Sigmoid colon (tissue), 7 donors: Measurements from ENCODE around the gene TP53I11. TPM values are rescaled to one million over a fixed set of nuclear protein-coding genes. Genes with fewer than 3 reads are reported as not detected.

Experiments
- DNase-seq: peaks from one replicate; pipeline ENCODE4 v3.0.0-alpha.2; 2019
- H3K27ac ChIP-seq, 4 donors: fragments of 200-600 bp; sonication (generic); one replicate each; pipeline ENCODE4 v1.5.1; 2016 to 2019; ENCODE audit warnings: mild to moderate bottlenecking in 1 of 4
- H3K27me3 ChIP-seq, 3 donors: fragments of 200-600 bp; sonication (generic); one replicate each; pipeline ENCODE4 v1.5.1; 2019; ENCODE audit warnings: mild to moderate bottlenecking in 1 of 3
- H3K36me3 ChIP-seq, 4 donors: fragments of 200-600 bp; sonication (generic); one replicate each; pipeline ENCODE4 v1.5.1; 2016 to 2019
- H3K4me1 ChIP-seq, 4 donors: fragments of 200-600 bp; sonication (generic); one replicate each; pipeline ENCODE4 v1.5.1; 2017 to 2019
- H3K4me3 ChIP-seq, 4 donors: fragments of 200-600 bp; sonication (generic); one replicate each; pipeline ENCODE4 v1.5.1; 2017 to 2019; ENCODE audit warnings: mild to moderate bottlenecking in 2 of 4, moderate library complexity in 1 of 4
- H3K9me3 ChIP-seq, 4 donors: fragments of 200-600 bp in 3 of 4; sonication (generic) in 3 of 4; one replicate each; pipeline versions ENCODE4 v1.5.1 to v1.6.1; 2013 to 2019
- EP300 ChIP-seq, 4 donors: sonication (generic); formaldehyde crosslinking; IDR thresholded peaks; one replicate each; pipeline ENCODE4 v1.6.1; 2017; ENCODE audit warnings: antibody characterized with exemption in 4 of 4
- POLR2A ChIP-seq, 2 donors: fragments of 450-650 bp; IDR thresholded peaks; one replicate each; pipeline ENCODE4 v1.6.1; 2016; ENCODE audit warnings: antibody characterized with exemption in 2 of 2, mild to moderate bottlenecking in 2 of 2, moderate library complexity in 2 of 2
- POLR2AphosphoS5 ChIP-seq, 4 donors: sonication (generic); formaldehyde crosslinking; IDR thresholded peaks; one replicate each; pipeline ENCODE4 v1.6.1; 2017; ENCODE audit warnings: antibody characterized with exemption in 4 of 4
- WGBS, 2 donors: extraction: QIAGEN DNeasy Blood & Tissue Kit; methylation state at CpG; one replicate each; pipeline ENCODE4 v1.1.7; 2013; 5-methylcytosine and 5-hydroxymethylcytosine counted together
- intact Hi-C: fragments of 100-400 bp; cut with DNase I; formaldehyde crosslinking; loops from one replicate; pipeline ENCODE4 v1.15.1; 2023
- polyA plus RNA-seq, 3 donors: library from polyadenylated mRNA; stranded (reverse); fragments of 200-250 nt; gene quantifications; one replicate each; pipeline ENCODE4 v1.2.3, GENCODE V29; 2013
- total RNA-seq, 4 donors: library from RNA; depleted of rRNA; stranded (reverse); fragments of >200 nt; gene quantifications; one replicate each; pipeline ENCODE4 v1.1.0, GENCODE V29; 2016
- TF ChIP-seq, protein P1 (sequence below), 4 experiments: fragments of 450-650 bp in 3 of 4; fragments of 200-600 bp in 1 of 4; IDR thresholded peaks; one replicate each; pipeline ENCODE4 v1.5.1; 2016 to 2019; ENCODE audit warnings: antibody characterized with exemption in 4 of 4, mild to moderate bottlenecking in 3 of 4, moderate library complexity in 2 of 4
- donor health status: healthy with polysubstance abuse.
- donor health status: Bipolar disorder and iron deficiency.
- donor health status: healthy.

The TP53I11 gene
- total and polyA plus RNA-seq, 7 donors = 12.0 to 67.0 (median 17.9) TPM

DNA sequence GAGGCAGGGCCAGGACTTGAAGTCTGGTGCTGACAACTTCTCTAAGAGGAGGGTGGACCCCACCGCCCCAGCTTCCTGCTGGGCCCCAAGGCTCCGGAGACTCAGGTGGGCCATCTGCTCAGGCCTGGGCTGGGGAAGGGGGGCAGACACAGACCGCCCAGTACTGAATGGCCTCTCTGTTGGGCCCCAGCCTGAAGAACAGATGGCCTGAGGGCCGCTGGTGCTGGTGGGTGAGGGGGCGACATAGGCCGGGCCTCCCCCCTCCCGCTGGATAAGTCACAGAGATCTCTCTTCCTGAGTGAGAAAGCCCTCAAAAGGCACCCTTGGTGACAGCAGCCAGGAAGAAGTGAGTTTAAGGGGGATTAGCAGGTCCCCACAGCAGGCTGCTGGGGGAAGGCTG, 12.5 kb upstream of the TP53I11 start:
- DNase-seq = no peak
- 81 to 96% methylated on average over 7 of the region's 7 CpGs for WGBS, 2 donors
- H3K27me3 ChIP-seq = no peaks in the 10 kb centered on the region
- no peaks in the 10 kb centered on the region for H3K36me3 ChIP-seq
- H3K4me1 ChIP-seq = peaks cover 0 to 8% (median 3%) of the 10 kb centered on the region in 4 donors
- H3K27ac ChIP-seq = no peak overlapping the region
- H3K9me3 ChIP-seq = no peaks in the 10 kb centered on the region
- no peak overlapping the region for H3K4me3 ChIP-seq
- intact Hi-C loops = no loop called here
- TF ChIP-seq POLR2AphosphoS5 (IDR thresholded peaks at IDR 0.05) (no peak), EP300 (IDR thresholded peaks at IDR 0.05) (no peak), POLR2A (IDR thresholded peaks at IDR 0.05) (no peak)
- TF ChIP-seq, protein P1, sequence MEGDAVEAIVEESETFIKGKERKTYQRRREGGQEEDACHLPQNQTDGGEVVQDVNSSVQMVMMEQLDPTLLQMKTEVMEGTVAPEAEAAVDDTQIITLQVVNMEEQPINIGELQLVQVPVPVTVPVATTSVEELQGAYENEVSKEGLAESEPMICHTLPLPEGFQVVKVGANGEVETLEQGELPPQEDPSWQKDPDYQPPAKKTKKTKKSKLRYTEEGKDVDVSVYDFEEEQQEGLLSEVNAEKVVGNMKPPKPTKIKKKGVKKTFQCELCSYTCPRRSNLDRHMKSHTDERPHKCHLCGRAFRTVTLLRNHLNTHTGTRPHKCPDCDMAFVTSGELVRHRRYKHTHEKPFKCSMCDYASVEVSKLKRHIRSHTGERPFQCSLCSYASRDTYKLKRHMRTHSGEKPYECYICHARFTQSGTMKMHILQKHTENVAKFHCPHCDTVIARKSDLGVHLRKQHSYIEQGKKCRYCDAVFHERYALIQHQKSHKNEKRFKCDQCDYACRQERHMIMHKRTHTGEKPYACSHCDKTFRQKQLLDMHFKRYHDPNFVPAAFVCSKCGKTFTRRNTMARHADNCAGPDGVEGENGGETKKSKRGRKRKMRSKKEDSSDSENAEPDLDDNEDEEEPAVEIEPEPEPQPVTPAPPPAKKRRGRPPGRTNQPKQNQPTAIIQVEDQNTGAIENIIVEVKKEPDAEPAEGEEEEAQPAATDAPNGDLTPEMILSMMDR (IDR thresholded peaks at IDR 0.05) = no peak

DNA sequence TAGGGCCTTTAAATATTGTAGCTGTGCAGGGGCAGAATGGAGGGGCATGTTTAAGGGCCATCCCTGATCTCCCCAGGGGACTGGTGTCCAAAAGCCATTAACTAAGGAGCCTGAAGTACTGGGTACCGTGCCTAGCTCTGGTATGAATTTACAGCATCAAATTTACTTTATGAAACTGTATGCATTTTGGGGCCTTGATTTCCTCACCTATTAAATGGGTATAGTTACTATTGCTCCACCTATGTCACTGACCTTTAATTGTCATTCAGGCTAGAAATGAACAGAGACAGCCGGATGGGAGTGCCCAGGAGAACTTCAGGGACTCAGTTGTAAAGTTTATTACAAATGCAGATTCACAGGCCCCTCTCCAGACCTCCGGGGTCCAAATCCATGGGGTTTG, 11.8 kb upstream of the TP53I11 start:
- Histone ChIP-seq H3K36me3 (no peaks in the 10 kb centered on the region), H3K27me3 (no peaks in the 10 kb centered on the region)

DNA sequence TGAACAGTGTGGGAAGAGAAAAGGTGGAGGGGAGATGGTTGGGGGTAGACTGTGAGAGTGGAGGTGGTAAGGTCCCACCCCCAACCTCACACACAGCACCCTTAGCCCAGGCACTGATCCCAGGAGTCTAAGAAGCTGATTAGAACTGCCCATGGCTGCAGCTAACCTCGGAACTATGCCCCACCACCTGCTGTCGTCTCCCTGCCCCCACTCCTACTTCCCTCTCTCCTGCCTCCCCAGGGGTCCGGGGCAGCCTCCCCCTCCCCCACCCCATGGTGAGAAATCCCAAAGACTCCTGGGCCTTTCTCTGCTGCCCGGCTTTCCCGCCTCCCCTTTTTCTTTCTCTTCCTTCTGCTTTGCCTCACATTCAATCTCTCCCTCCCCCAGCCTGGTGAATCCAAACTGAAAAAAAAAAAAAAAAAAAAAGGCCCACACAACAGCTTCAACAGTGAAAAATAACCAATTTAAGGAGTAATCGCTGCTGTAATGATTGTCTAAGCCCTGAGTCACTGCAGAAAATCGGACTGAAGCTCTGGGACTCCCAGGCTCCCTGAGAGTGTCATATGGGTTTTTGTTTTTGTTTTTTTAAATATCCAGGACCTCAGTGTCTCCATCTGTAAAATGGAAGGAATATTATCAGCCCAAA, 9.6 kb upstream of the TP53I11 start:
- 57 to 60% methylated on average over 7 of the region's 7 CpGs for WGBS, 2 donors

More for the DNA sequence above, 11.8 kb upstream of the TP53I11 start:
- no peak overlapping the region for H3K4me3 ChIP-seq
- H3K4me1 ChIP-seq = peaks cover 0 to 8% (median 3%) of the 10 kb centered on the region in 4 donors
- intact Hi-C loops = no loop called here
- H3K9me3 ChIP-seq = no peaks in the 10 kb centered on the region
- TF ChIP-seq POLR2A (IDR thresholded peaks at IDR 0.05) (no peak), POLR2AphosphoS5 (IDR thresholded peaks at IDR 0.05) (no peak), EP300 (IDR thresholded peaks at IDR 0.05) (no peak)
- TF ChIP-seq, protein P1 (IDR thresholded peaks at IDR 0.05) = no peak
- WGBS, 2 donors = 86 to 88% methylated on average over 3 of the region's 3 CpGs
- DNase-seq = no peak
- H3K27ac ChIP-seq = no peak overlapping the region

DNA sequence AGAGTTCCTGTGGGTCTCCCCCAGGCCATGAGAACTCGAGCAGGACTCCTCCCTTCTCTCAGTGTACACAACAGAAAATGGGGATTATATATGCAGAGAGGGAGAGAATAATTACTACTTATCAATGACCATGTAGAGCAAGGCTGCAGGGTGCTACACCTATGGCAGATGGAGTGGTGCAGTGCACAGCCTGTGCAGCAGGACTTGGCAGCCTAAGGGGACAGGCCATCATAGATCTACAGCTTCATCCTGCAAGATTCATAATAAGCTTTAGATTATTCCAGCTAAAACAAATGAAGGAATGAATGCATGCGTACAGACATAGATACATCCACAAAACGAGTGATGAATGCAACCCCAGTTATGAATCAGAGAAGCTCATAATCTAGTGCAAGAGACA, 8.4 kb upstream of the TP53I11 start:
- WGBS, 2 donors = 66 to 87% methylated on average over 3 of the region's 3 CpGs
- no peaks in the 10 kb centered on the region for H3K36me3 ChIP-seq
- H3K27me3 ChIP-seq = peaks cover 0 to 15% (median 0%) of the 10 kb centered on the region in 3 donors
- H3K4me1 ChIP-seq = peaks cover 0 to 11% (median 4%) of the 10 kb centered on the region in 4 donors
- no peak for DNase-seq
- H3K27ac ChIP-seq = no peak overlapping the region
- H3K4me3 ChIP-seq = no peak overlapping the region
- TF ChIP-seq POLR2A (IDR thresholded peaks at IDR 0.05) (no peak), EP300 (IDR thresholded peaks at IDR 0.05) (no peak), POLR2AphosphoS5 (IDR thresholded peaks at IDR 0.05) (no peak)
- TF ChIP-seq, protein P1 (IDR thresholded peaks at IDR 0.05) = no peak
- intact Hi-C loops = no loop called here
- no peaks in the 10 kb centered on the region for H3K9me3 ChIP-seq

More for the DNA sequence above, 9.6 kb upstream of the TP53I11 start:
- Histone ChIP-seq H3K27ac (no peak overlapping the region), H3K27me3 (peaks cover 0 to 15% (median 0%) of the 10 kb centered on the region in 3 donors), H3K9me3 (no peaks in the 10 kb centered on the region), H3K36me3 (no peaks in the 10 kb centered on the region), H3K4me1 (peaks cover 0 to 11% (median 4%) of the 10 kb centered on the region in 4 donors), H3K4me3 (no peak overlapping the region)
- DNase-seq = no peak
- intact Hi-C loops = no loop called here
- no peak for TF ChIP-seq EP300 (IDR thresholded peaks at IDR 0.05)
- TF ChIP-seq, protein P1 (IDR thresholded peaks at IDR 0.05) = no peak
- TF ChIP-seq POLR2A (IDR thresholded peaks at IDR 0.05) = no peak
- TF ChIP-seq POLR2AphosphoS5 (IDR thresholded peaks at IDR 0.05) = no peak
